ENCODE measurements around the gene ALB.

- no peak for TF ChIP-seq CTCF (IDR thresholded peaks at IDR 0.05)
- TF ChIP-seq POLR2A (IDR thresholded peaks at IDR 0.05): no peak
These were observed 6.0 kb downstream of the ALB start for GRCh38 chr4:73409978-73410548.
